ENCODE data around the gene GADD45GIP1.

DNA sequence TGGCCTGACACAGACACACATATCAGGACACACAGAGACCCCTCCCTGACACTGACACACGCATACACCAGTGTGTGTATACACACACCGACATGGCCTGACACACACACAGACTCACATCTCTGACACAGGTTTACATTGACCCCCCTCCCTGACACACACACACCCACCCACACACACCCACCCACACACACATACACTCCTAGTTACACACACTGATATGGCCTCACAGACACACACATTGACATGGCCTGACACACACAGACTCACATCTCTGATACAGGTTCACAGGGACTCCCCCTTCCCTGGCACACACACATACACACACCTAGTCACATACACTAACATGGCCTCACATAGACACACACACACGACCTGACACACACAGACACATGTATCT lies 33.8 kb upstream of the GADD45GIP1 start:
- TF ChIP-seq, protein P1, sequence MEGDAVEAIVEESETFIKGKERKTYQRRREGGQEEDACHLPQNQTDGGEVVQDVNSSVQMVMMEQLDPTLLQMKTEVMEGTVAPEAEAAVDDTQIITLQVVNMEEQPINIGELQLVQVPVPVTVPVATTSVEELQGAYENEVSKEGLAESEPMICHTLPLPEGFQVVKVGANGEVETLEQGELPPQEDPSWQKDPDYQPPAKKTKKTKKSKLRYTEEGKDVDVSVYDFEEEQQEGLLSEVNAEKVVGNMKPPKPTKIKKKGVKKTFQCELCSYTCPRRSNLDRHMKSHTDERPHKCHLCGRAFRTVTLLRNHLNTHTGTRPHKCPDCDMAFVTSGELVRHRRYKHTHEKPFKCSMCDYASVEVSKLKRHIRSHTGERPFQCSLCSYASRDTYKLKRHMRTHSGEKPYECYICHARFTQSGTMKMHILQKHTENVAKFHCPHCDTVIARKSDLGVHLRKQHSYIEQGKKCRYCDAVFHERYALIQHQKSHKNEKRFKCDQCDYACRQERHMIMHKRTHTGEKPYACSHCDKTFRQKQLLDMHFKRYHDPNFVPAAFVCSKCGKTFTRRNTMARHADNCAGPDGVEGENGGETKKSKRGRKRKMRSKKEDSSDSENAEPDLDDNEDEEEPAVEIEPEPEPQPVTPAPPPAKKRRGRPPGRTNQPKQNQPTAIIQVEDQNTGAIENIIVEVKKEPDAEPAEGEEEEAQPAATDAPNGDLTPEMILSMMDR (conservative IDR thresholded peaks at IDR 0.05 in 1 of 2, IDR thresholded peaks at IDR 0.05 in 1 of 2; ENCODE audit: low read depth in 1 of 2, low read length in 2 of 2): no peak
- no peak for TF ChIP-seq EZH2 (IDR thresholded peaks at IDR 0.05; ENCODE audit: low read length, missing control alignments)
